NCI-H345 treated with DMSO at 0.1 percent for 48 hours (cell line): ENCODE results near the gene FAM50A.
A peak's percentile ranks its signal among the peaks of the same experiment; 100 is the strongest.

Experiments used
- DNase-seq: peaks from one replicate; lab custom pipeline; 2025; ENCODE audit not compliant: unreplicated experiment; lab: John Stamatoyannopoulos, UW

The FAM50A gene

DNA sequence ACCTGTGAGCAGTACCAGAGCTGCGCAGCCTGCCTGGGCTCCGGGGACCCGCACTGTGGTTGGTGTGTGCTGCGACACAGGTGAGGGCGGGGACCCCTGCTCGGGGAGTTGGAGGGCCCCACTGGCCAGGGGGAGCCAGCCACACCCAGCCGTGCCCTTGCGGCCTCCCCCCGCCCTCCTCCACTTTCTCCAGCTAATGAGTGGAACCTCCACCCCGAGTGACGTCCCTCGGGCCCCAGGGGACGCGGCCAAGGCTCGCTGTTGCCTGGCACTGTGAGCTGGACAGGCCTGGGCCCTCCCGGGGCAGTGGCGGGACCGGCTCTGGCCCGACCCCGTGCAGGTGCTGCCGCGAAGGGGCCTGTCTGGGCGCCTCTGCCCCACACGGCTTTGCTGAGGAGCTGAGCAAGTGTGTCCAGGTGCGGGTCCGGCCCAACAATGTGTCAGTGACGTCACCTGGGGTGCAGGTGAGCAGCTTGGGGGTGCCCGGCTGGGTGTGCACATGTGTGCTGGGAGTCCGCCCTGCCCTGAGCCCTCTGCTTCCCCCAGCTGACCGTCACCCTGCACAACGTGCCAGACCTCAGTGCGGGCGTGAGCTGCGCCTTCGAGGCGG, 19.8 kb downstream of the FAM50A start:
- no peak for DNase-seq

GRCh38 chrX:154464806-154465365, 20.9 kb downstream of the FAM50A start:
- no peak for DNase-seq

- DNase-seq = no peak
Observed at GRCh38 chrX:154465601-154466000, 21.7 kb downstream of the FAM50A start.

- DNase-seq = no peak
Observed at GRCh38 chrX:154466036-154466435, 22.1 kb downstream of the FAM50A start.

- no peak for DNase-seq
Observed at GRCh38 chrX:154466907-154467306, 23.0 kb downstream of the FAM50A start.

DNA sequence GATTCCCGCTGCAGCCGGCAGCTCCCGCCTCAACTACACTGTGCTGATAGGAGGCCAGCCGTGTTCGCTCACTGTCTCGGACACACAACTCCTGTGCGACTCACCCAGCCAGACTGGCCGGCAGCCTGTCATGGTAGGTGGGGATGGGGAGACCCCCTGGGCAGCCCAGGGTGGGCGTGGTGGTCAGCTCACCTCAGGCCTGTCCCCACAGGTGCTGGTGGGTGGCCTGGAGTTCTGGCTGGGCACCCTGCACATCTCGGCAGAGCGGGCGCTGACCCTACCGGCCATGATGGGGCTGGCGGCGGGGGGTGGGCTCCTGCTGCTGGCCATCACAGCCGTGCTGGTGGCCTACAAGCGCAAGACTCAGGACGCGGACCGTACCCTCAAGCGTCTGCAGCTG, 23.6 kb downstream of the FAM50A start:
- DNase-seq = no peak

GRCh38 chrX:154468217-154468616, 24.3 kb downstream of the FAM50A start:
- DNase-seq = no peak

DNA sequence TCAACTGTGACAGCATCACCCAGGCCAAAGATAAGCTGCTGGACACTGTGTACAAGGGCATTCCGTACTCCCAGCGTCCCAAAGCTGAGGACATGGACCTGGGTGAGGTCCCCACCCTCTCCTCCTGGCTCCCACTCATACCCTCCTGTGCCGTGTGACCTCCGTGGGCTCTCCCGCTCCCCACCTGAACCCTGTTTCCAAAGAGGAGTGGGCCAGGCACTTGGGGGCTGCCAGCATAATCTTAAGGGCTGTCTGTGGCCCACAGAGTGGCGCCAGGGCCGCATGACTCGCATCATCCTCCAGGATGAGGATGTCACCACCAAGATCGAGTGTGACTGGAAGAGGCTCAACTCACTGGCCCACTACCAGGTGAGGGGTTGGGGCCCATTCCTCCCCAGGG, 25.2 kb downstream of the FAM50A start:
- no peak for DNase-seq

DNA sequence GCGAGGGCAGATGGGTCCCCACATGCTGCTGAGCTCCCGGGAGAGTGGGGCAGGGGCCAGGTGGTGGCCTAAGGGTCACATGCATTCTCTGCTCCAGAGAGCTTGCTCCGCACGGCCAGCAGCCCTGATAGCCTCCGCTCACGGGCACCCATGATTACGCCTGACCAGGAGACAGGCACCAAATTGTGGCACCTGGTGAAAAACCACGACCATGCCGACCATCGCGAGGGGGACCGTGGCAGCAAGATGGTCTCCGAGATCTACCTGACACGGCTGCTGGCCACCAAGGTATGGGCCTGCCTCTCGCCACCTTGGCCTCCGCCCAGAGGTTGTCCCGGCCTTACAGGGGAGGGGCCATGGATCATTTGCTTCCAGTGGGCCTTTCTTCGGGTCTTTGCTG, 25.9 kb downstream of the FAM50A start:
- DNase-seq = no peak

DNA sequence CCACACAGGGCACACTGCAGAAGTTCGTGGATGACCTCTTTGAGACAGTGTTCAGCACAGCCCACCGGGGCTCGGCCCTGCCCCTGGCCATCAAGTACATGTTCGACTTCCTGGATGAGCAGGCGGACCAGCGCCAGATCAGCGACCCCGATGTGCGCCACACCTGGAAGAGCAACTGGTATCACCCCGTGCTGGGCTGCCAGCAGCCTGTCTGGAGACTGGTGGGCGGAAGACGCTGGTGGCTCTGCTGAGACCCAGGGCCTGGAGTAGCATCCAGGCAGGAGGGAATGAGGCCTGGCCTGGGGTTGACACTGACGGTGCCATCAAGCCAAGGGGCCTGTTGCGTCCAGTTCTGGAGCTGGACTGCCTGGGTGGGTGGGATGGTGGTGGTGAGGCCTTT, 26.5 kb downstream of the FAM50A start:
- no peak for DNase-seq

GRCh38 chrX:154470914-154471568, 27.1 kb downstream of the FAM50A start:
- DNase-seq = no peak

DNA sequence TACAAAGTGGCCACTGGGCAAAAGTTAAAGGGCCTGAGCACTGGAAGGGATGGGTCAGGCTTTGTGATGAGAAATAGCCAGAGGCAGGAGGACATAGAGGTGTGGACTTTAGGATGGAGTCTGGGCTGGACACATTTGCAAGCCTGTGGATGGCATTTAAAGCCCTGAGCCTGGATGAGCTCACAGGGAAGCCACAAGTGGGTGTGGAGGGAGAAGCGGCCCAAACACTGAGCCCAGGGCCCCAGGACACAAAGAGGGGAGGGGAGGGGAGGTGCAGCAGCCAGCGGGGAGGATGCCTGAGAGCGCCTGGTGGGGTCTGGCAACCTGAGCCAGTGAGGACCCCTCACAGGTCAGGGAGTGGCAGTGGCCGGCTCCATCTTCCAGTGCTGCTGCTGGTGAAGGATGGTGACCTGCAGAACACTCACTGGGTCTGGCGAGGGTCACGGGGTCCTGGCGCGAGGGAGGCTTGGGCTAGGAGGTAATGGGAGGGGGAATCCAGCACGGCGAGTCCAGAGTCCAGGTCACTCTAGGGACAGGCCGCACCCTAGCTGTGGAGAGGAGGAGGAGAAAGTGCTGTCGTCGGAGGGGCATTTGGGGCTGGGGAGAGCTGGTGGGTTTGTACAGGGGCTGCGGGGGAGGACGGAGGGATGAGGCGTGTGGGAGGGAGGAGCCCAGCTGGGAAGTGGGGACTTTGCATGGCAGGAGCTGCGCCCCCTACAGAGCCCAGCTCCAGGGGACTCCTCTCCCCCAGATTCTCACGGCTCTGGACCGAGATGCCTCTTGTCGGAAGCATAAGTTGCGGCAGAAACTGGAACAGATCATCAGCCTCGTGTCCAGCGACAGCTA, 28.1 kb downstream of the FAM50A start:
- DNase-seq = no peak

DNA sequence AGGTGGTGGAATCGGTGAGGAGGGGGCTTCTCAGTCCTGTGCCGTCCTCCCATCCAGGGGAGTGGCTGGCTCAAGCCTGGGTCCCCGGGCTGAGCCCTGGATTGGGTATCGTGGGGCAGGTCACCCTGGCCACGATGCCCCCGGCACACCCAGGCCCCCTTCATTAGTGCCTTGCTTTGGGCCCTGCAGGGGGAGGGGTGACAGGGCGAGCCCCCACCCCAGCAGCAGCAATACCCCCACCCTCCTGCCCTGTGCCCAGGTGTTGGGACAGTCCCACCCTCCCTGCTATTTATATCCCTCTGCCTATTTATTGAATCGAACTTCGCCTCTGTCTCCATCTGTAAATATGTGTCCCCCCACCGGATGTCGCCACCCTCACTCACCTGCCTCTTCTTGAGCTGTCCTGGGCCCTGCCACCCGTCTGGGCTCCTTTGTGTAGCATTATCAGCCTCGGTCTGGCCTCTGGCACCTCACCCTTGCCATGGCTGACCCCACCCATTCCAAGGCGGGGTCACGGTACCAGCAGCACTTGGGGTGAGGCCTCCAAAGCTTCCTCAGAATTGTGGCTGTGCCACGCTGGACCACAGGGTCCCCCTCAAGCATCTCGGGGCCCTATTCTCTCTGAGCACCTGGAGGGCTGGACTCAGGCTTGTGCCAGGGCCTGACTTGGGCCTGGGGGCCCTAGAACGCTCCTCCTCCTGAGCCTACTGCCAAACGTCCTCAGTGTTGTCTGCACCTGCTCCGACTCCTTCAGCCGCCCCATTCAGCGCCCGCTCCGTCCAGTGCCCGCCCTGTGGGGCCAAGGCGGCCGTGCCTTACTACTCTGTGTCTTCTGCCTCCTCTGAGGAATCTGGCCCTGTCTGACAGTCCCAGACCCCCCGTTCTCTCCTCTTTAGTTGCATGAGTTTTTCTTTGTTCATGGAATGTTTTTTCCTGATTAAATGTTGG, 29.0 kb downstream of the FAM50A start:
- DNase-seq = no peak

GRCh38 chrX:154473683-154474082, 29.7 kb downstream of the FAM50A start:
- DNase-seq = no peak

DNA sequence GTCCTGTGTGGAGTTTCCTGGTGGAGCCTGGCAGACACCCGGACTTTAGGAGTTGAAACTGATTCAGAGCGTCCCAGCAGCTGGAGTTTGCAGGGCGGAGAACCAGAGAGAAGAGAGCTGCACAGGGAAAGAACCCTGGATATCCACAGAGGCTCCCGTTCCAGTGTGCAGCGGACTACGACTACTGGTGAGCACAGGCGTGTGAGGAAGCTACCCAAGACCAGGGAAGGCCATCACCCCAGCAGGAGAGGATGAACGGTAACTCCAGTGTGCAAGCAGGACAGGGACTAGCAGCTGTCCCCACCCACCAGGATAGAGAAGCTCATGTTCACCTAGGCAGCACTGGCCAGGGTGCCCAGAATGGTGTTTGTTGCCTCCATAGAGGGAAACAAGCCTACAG, 32.9 kb downstream of the FAM50A start:
- no peak for DNase-seq

DNA sequence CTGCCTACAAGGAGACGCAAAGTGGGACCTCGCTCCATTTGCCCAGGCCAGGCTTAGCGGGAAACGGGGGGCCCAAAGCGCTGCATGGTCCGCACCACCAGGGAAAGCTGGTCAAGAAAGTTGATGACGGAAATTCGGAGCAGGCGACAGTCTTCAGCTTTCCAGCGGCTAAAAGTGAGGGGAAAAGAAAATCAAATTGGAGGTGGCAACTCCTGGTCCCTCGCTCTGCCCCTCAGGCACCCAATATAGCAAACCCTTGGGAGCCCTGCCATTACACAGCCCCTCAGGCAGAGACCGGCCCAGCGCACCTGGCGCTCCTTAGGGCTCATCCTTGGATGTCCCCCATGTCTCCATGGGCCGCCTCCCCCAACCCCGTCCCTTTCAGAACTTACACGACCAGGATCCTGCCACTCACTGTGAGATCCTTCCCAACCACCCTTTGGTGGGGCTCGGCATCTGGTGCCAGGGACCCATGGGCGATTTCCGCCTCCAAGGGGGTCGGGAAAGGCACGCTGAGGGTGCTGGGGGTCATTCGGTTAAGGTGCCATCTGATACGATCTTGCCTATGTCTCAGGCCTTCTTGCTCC, 34.0 kb downstream of the FAM50A start:
- no peak for DNase-seq

DNA sequence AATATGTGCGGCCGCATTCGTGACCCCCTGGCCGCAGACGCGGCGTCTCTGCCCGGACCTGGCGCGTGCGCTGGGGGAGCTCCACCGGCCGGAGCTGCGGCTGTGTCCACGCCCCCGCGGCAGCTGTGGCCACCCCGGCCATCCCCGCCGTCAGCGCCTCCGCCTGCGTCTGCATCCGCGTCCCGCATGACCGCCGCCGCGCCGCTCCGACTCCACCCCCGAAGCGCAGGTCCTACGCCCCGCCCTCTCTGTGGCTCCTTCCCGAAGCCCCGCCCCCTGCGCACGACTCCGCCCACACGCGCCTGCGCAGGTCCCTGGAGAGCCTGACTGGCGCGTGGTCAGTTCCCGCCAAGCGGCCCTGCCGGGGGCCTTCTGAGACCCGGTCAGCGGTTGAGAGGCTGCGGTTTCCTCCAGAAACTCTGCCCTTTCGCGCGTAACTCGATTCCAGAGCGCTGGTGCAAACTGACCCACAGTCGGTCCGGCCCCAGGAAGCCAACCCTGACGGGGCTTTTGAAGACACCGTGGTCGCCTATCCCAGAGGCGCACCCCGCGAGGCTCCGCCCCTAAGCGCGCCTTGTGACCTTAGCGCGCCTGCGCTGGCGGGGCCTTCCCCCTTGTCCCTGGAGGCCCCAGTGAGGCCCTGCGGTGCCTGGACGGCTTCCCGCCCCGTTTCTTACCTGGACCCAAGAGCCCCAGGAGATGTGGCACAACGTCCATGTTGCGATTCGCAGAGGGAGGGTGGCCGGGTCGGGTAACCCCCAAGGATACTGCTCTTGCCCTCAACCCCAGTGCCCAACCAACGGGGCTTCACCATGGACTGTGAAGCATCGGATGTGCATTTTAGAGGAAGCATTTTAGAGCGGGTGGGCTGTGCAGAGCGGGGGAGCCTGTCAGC, 35.0 kb downstream of the FAM50A start, which contains the start of gene LAGE3:
Gene LAGE3, minus strand, starts transcription at position 554 of the 895 bp plus-strand sequence. Its CDS starts 366 bp downstream, at position 188.
- DNase-seq = peak; percentile 74

DNA sequence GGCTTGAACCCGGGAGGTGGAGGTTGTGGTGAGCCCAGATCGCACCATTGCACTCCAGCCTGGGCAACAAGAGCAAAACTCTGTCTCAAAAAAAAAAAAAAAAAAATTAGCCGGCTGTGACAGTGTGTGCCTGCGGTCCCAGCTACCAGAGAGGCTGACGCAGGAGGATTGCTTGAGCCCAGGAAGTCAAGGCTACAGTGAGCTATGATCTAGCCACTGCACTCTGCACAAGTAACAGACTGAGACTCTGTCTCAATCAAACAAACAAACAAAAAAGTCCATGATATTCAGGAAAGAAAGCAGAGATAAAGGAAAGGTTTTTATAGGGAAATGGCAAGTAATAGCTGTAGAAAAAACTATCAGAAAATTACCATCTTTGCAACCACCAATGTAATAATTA, 37.3 kb downstream of the FAM50A start:
- no peak for DNase-seq

DNA sequence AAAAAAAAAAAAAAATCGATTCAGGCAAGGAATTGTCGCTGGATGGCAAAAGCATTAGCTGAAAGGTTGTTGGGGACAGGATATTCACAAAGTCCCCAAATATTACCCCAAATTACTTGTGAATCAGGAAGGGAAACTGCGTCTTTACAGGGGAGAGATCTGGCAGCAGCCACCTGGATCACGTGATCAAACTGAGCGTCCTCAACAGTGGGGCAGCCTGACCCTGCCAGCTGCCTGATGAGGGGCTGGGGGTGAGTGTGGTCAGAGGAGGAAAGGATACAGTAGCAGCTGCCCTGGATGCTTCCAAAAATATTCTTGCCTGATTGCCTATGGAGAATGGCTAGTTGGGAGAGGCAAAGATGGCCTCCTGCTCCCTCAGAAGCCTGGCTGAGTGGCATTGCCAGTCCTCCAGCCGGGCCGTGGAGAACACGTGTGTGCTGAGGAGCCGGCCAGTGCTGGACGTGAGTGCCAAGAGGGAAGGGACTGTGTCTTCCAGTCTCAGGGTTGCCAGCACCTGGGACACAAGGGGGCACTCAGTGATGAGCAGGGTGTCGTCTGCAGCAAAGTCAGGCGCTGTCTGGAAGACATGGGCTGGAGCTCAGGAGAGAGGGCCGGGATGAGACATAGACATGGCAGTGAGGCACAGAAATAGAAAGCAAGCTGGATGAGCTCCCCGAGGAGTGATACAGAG, 38.1 kb downstream of the FAM50A start:
- DNase-seq = no peak
